Measurements from ENCODE around the gene CAMK1D.

CAMK1D gene

DNA sequence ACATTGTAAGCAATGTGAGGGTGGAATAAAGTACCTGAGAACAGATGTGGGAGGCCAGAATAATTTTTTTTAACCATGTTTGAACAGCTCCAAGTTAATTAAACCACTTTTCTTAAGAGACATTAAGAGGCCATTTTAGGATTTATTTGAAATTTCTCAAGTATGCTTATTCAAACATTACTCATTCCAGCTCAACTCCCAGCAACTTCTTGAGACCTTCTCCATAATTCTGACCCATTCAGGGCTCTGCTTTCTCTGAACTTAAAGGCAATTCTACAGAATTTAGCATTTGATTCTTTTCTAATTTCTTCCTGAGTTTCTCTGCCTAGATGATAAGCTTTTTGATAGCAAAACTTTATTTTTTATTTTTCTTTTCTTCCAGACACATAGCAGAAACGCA, 314.5 kb downstream of the CAMK1D start:
- TF ChIP-seq, protein P1, sequence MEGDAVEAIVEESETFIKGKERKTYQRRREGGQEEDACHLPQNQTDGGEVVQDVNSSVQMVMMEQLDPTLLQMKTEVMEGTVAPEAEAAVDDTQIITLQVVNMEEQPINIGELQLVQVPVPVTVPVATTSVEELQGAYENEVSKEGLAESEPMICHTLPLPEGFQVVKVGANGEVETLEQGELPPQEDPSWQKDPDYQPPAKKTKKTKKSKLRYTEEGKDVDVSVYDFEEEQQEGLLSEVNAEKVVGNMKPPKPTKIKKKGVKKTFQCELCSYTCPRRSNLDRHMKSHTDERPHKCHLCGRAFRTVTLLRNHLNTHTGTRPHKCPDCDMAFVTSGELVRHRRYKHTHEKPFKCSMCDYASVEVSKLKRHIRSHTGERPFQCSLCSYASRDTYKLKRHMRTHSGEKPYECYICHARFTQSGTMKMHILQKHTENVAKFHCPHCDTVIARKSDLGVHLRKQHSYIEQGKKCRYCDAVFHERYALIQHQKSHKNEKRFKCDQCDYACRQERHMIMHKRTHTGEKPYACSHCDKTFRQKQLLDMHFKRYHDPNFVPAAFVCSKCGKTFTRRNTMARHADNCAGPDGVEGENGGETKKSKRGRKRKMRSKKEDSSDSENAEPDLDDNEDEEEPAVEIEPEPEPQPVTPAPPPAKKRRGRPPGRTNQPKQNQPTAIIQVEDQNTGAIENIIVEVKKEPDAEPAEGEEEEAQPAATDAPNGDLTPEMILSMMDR (IDR thresholded peaks at IDR 0.05; ENCODE audit: low read depth, low read length): no peak
- no peak for DNase-seq (ENCODE audit: extremely low read depth, low read depth)

DNA sequence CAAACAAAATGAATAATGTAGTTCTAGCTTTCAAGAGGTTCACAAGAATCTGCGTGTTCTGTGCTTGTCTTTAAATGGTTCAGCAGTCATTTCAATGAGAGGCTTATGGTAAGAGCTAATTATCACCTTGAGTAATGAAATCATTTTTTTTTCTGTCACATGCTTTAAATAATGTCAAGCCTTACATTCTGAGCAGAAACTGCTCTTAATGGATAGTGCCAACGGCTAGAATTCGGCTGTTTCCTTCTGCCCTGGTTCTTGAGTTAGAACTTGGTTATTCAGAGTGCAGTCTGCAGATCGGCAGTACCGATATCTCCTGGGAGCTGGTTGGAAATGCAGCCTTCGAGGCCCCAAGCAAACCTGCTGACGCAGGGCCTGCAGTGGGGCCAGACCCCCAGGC, 316.2 kb downstream of the CAMK1D start:
- TF ChIP-seq, protein P1 (IDR thresholded peaks at IDR 0.05; ENCODE audit: low read depth, low read length): no peak
- no peak for DNase-seq (ENCODE audit: extremely low read depth, low read depth)

GRCh38 chr10:12667052-12667451, 317.7 kb downstream of the CAMK1D start:
- TF ChIP-seq, protein P1 (IDR thresholded peaks at IDR 0.05; ENCODE audit: low read depth, low read length): no peak
- DNase-seq (ENCODE audit: extremely low read depth, low read depth): no peak

- TF ChIP-seq, protein P1 (IDR thresholded peaks at IDR 0.05; ENCODE audit: low read depth, low read length): no peak
Observed at GRCh38 chr10:12668634-12669033, 319.3 kb downstream of the CAMK1D start.

GRCh38 chr10:12670004-12670403, 320.7 kb downstream of the CAMK1D start:
- TF ChIP-seq, protein P1 (IDR thresholded peaks at IDR 0.05; ENCODE audit: low read depth, low read length): no peak
- DNase-seq (ENCODE audit: extremely low read depth, low read depth): no peak

More at GRCh38 chr10:12668634-12669033, 319.3 kb downstream of the CAMK1D start:
- no peak for DNase-seq (ENCODE audit: extremely low read depth, low read depth)

GRCh38 chr10:12675186-12675585, 325.8 kb downstream of the CAMK1D start:
- TF ChIP-seq, protein P1 (IDR thresholded peaks at IDR 0.05; ENCODE audit: low read depth, low read length): no peak

GRCh38 chr10:12679636-12680035, 330.3 kb downstream of the CAMK1D start:
- no peak for DNase-seq (ENCODE audit: extremely low read depth, low read depth)
- TF ChIP-seq, protein P1 (IDR thresholded peaks at IDR 0.05; ENCODE audit: low read depth, low read length): no peak

More at GRCh38 chr10:12675186-12675585, 325.8 kb downstream of the CAMK1D start:
- DNase-seq (ENCODE audit: extremely low read depth, low read depth): no peak

Data from AG09319 (cell line).